Cerebellar cortex (tissue), 1 donor: ENCODE measurements around the gene KCNG2.

Experiments used
- DNase-seq: peaks from one replicate; pipeline ENCODE4 v3.0.0-alpha.2; 2015; ENCODE audit warnings: low spot score

KCNG2 gene

DNA sequence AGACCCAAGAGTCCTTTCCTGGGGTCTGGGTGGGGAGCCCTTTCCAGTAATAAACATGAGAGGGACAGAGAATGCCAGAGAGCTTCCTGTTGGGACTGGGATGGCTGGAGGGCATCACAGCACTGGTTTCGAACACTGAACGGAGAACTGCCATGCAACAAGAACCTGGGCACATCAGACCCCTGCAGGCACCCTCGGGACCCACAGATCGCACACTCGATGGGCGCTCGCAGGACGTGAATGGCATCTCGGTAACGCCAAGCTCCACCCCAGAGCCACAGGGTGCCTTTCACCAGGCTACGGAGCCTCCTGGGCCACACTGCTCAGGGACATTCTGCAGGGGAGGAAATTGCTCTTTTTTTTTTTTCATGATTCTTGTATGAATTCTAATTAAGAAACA, 128.6 kb downstream of the KCNG2 start:
- no peak for DNase-seq

DNA sequence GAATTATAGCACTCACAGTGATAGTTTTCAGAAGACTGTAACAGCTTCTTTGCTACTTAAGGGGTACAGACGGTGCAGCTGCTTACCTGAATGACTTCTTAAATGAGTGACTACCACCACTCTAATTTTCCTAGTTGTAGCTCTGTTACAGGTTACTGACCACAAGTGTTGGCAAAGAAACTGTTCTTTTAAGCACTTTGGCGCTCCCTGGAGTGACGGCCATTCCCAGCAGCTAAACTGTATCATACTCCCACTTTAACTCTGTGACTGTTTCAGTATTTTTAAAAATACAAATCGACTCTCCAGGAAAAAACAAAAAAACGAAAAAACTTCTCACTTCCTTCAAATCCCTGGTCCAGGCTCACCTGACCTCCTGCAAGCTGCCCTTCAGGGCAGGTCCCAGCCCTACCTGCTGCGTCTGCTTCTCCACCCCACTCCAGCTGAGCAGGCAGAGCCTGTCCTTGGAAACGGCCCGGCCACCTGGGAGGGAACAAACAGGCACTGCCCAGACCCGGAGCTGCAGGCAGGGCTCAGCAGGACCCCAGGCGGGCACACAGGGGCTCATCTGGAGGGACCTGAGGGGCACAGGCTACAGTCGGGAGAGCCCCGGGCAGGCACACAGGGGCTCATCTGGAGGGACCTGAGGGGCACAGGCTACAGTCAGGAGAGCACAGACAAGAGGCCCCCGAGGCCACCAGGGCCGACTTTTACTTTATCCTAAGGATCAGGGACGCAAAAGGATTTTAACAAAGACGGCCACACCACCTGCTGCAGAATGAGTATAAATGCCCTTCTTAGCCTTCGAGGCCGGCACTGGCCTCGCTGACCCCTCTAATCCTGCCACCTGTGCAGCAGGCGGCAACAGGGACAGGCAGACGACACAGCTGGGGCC, 129.2 kb downstream of the KCNG2 start:
- DNase-seq, result no peak

DNA sequence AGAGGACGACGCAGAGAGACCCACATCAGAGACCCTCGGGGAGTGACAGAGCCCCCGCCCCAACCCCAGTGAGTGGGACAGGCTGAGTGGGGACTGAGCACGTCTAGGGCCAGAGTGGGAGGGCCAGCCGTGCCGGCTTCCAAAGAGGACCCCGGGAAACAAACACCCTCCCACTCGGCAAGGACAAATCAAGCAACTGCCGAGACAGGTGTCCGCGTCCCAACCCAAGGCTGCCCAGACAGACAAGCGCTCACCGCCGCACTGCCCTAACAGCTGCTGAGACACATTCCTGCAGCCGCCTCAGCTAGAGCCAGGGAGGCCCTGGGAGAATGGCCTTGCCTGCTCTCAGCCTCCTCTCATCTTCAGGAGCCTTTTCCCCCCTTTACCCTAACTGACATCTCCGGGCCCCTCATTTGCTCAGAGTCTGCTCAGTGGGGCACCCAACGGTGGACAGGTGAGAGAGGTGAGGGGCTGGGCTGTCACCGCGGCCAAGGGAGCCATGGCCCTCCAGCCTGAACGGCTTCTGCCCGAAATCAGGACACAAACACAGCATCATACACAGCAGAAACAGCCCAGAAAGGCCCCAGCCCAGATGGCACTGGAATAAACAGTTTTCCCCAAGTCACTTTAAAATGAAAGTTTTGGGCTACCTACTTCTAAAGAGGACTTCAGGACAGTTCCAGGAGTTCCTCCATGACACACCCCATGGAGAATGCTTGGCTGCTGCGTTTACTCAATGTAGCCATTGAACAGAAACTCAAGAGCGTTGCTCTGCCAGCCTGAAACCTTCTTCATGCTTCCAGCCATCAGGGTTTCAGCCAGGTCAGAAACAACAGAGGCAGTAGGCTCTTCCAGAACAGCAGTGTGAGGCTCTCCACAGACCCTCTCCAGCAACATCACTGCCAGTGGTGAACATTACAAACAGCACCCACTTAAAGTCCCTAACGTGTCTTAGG, 130.1 kb downstream of the KCNG2 start:
- DNase-seq, result no peak

DNA sequence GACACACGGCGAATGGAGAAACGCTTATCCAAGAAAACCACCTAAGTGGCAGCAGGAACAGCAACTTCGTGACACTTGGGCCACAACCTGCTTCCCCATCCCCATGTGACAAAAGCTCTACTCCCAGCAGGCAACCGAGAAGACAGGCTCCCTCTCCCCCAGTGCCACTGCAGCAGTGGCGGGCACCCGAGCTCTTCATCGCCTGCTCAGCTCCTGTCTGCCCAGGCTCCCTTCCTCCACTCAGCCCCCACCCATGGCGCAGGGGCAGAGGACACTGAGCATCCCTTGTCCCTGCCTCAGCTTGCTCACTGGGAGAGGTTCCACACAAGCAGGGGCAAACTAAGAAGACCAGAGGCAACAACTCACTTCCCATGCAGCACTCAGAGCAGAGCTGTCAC, 130.8 kb downstream of the KCNG2 start:
- DNase-seq, result no peak

DNA sequence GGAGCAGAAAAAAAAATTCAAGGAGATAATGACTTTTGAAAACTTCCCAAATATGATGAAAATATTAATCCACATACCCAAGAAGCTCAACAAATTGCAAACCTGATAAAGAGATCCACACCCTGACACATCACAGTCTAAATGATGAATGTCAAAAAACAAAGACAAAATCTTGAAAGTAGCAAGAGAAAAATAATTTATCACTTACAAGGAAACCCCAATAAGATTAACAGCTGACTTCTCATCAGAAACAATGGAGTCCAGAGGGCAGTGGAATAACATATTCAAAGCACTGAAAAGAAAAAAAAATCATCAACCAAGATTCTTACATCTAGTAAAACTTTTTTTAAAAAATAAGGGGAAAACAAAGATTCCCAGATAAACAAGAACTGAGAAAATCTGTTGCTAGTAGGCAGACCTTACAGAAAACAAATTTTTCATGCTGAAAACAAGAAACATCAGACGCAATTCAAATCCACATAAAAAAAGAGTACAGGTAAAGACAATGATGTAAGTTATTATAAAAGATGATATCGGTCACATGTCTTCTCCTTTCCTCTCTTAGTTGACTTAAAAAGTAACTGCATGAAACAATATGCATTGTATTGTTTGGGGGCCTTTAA, 132.4 kb downstream of the KCNG2 start:
- DNase-seq, result no peak

DNA sequence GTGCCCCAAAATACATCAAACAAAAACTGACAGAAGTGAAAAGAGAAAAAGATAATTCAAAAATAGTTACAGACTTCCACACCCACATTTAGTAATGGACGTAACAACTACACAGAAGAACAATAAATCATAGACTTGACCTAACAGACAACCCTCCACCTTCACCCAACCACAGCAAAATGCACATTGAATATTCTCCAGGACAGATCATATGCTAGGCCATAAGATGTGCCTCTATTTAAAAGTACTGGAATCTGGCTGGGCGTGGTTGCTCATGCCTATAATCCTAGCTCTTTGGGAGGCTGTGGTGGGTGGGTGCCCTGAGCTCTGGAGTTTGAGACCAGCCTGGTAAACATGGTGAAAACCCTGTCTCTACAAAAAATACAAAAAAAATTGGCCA, 133.7 kb downstream of the KCNG2 start:
- DNase-seq, result no peak

DNA sequence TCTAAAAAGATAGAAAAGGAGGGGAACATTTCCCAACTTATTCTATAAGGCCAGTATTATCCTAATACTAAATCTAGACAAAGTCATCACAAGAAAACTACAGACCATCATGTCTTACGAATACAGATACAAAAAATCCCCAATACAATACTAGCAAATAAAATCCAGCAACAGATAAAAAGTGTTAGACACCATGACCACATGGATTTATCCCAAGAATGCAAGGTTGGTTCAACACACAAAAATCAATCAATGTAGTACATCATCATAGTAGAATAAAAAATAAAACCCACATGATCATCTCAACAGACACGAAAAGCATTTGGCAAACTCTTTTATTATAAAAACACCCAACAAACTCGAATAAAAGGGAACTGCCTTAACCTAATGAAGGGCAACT, 135.2 kb downstream of the KCNG2 start:
- no peak for DNase-seq

DNA sequence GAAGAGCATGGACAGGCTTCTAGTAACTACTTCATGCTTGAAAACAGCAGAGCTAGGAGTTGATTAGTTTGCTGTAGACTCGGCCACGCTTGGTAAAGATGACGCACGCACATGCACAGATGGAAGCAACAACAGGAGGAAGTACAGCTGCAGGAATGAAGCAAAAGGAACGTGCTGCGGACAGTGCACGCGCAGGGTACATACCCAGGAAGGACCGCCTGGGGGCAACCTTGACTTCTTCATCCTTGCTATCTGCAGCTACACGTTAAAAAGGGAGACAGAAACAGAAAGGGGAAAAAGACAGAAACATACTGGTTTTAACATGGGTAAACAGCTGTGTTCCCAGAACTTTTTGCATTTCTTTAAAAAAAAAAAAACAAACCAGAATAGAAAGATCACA, 136.0 kb downstream of the KCNG2 start:
- DNase-seq, result no peak

DNA sequence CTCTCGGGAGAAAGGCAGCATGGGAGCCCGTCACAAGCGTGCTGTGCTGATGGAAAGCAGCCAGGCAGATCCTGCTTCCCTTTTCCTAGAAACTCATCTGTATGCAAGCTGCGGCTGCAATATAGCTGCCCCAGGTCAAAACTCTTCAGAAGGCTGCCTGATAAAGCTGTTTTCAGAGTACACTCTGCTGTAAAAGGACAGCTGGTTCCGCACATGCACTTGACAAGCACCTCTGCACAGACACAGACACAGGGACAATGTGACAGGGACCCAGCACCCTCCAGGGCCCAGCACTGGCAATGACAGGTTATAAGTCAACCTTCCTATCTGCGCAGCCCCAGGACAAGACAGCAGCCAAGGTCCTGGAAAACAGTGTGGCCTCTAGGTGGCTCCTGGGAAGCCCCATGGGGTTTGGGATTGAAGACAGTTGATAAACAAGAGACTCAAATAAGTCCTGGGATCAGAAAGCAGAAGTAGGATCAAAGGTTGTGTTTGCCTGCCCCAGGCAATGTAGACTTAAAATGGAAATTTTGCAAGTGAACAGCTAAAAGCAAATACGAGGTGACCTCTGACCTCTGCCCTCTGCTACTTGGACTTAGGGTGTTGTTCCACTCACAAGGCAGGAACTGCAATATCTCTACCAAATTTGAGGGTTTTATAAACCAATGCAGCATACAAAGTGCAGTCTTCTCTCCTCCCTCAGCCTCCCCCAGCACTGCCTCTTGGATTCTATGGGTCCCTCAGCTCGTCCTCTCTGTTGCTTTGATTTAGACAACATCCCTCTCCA, 136.8 kb downstream of the KCNG2 start:
- no peak for DNase-seq

DNA sequence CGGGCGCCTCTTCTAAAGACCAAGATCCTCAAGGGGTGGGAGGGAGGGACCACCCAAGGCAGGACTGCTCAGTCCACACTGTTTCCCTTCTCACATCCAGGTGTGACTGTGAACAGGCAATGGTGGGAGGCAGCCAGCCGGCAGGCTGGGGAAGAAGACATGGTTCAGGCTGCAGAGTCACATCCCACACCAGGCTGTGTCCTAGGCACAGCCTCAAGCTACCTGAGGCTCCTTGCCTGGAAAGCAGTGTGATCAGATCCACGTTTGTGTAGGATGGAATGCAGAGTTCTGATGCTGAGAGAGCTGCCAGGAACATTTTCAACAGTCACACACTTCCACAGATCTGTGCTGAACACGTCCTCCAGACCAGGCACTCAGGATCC, 137.4 kb downstream of the KCNG2 start:
- DNase-seq, result no peak

DNA sequence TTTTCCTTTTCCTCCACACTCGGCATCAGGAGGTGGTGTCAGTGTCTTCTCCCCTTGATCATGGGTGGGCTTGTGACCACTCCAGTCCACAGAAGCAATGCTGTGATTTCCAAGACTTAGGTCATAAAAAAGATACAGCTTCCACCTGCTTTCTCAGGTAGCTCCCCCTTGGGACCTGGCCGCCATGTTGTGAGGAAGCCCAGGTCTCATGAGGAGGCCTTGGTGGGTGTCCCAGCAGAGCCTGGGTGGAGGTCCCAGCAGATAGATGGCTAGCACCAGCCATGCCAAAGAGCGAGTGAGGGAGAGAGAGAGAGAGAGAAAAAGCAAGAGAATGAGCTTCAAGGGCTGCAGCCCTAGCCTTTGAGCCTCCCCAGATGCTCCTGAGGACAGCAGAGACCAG, 137.8 kb downstream of the KCNG2 start:
- DNase-seq, result no peak

DNA sequence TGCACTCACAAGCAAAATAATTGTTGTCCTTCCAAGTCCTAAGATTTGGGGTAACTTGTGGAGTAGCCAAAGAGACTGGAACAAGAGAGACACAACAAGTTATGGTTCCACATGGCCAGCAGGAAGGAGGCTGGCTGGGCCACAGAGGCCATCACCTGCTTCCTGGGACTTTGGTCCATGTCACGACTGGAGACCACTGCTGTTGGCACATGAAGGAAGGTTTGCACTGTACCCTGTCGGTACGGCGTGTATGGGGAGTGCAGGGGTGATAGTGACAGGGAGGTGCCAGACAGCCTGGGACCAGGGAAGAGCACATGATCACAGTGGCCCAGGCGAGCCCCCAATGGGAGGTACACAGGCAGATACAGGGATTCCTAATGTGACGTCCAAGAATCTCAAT, 138.2 kb downstream of the KCNG2 start:
- no peak for DNase-seq

DNA sequence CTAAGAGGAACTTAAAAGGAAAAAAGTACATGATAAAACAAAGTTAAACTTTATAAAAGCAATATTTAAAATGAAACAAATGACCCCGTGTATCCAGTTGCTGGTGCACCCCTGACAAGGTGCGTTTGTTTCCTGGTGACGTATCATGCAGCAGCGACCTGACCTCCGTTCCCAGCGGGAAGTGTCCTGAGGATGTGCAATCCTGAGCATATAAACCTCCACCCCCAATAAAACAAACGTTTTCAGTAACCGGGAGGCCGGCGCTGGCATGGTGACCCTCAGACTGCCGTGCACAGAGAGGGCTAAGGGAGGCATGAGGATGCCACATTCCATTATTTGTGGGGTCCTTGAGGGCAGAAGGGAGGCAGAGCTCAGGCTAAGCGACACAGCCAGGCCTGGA, 138.9 kb downstream of the KCNG2 start:
- no peak for DNase-seq

DNA sequence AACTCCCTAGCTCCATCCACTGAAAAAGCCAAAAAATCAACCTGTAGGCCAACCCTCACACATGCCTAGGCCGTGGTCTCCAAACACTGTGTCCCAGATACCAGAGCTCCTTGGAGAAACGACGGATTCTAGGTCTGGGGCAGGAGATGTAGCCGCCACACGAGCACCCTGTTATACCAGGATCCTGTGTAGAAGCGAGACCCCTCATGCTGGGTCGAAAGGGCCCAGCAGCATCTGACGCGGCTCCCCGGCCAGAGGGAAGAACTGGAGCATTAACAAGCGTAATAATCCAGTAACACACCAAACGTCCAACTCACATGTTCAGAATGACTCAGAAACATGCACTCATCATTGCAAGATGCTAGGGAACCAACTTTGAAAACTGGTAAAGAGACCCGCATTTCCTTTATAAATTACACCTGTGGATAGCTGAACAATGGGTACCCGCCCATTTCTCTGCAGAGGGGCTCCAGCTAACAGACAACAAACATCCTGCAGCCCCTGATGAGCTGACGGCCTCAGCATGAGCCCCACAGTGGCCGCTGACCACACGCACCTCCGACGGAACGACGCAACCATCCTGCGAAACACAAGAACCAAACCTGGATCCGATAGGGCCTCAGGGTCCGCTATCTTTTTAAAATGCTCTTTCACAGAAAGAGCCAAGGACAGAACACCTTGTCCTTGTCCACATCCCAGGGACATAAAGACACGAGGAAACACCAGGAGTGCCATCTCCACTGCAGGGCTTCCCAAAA, 139.5 kb downstream of the KCNG2 start:
- no peak for DNase-seq

DNA sequence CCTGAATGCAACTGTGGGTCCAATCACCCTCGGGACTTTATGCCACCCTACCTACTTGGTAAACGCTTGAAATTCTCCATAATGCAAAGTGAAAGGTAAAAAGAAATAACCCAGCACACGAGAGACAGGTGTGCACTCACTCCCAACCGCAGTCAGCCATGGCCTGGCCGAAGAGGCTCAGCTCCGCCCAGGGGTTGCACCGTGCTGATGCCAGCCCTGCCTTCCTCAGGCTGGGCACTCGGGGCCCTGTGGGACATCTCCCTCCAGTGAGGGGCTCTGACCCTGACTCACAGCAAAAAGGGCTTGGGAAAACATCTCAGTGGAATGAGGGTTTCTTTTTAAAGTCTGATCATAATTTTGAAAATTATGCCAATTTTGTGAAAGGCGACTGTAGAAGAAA, 140.5 kb downstream of the KCNG2 start:
- no peak for DNase-seq

DNA sequence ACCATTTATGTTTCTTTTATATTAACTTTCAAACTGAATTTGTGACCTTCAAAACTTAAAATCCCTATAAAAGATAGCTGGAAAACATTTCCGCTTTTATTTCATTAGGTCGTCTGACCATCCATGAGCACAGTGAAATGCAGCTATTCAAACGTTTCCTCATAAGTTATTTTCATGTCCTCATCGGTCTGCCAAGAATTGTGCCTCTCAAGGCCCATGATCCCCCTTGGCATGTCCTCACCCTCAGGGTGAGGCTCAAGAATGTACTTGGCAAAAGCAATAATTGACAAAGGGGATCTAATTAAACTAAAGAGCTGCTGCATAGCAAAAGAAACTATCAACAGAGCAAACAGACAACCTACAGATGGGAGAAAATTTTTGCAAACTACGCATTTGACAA, 141.4 kb downstream of the KCNG2 start:
- no peak for DNase-seq

DNA sequence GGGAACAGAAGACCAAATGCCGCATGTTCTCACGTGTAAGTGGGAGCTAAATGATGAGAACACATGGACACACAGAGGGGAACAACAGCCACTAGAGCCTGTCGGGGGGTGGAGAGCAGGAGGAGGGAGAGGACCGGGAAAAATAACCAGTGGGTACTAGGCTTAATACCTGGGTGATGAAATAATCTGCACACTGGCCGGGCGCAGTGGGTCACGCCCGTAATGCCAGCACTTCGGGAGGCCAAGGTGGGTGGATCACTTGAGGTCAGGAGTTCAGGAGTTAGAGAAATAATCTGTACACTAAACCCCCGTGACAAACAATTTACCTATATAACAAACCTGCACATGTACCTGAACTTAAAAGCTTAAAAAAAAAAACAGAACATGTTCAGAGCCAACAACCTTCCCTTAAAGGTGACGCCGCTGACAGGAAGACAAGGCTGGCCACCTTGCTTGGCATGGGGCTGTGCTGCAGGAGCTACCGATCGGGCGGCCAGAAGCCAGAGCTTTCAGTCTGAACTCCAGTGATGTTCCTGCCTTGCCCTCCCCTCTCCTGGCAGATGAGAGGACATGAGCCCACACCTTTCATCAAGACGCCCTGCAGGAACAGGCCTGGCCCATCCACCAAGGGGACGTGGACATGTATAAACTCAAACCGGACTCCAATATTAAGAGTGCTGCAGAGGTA, 142.5 kb downstream of the KCNG2 start:
- DNase-seq, result no peak

DNA sequence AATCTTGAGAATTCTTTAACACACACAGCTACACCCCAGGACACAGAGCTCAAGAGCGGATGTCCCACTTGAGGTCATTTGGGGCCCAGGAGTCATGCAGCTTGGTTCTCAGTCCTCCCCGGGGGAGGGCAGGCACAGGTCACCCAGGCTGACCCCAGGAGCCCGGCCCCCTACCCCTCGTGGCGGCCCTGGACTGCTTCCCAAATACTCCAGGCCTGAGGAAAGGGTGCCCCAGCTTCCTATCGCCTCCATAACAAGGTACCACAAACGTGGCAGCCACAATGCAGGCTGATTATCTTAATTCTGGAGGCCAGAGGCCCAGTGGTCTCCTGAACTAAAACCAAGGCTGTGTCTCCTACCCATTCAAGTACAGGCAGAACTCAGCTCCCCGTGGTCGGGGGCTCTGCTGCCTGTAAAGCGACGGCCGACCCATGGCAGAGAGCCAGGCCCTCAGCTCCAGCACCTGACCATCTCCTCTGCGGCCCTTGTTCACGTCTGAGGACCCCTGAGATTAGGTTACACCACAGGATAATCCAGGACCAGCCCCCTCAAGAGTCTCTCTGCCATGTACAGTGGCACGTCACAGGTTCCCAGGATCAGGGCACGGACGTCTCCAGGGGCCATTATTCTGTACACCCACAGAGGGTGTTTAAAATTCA, 143.2 kb downstream of the KCNG2 start:
- DNase-seq, result no peak

DNA sequence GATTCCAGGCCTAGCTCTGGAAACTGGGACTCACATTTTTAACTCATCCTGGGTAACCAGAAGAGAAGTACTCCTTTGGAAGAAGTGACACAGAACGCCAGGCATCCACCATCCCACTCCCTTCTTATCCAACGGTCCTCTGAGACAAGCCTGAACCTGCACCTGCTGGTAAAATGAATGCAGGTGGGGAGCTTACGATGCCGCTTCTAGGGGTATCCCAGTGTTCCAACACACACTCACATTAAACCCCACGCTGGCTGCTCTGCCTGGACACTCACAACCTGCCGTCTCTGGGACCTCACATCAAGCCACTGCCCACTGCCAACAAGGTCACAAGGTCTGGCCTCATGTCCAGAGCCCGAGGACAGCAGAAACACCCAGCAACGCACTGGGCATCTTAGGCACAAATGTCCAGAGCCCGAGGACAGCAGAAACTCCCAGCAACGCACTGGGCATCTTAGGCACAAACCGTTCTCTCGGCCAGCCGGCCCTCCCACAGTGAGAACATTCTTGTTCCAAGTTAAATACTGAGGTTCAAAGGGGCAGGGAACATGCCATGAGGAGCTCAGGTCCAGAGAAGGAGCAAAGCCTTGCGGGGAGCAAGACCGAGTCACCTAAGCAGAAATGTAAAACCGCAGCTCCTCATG, 143.9 kb downstream of the KCNG2 start:
- DNase-seq, result no peak
